Measurements from ENCODE around the gene SPEG.

SPEG gene

GRCh38 chr2:219484343-219485200, 49.9 kb downstream of the SPEG start:
- Histone ChIP-seq H3K36me3 (ENCODE audit: insufficient read depth, low read length) (no peaks in the 10 kb centered on the region), H3K4me3 (no peak overlapping the region), H3K9me3 (ENCODE audit: low read depth, low read length) (no peaks in the 10 kb centered on the region), H3K9ac (ENCODE audit: insufficient read length) (no peak overlapping the region), H3K27ac (no peak overlapping the region)
- TF ChIP-seq FOXP2 (optimal IDR thresholded peaks at IDR 0.05; ENCODE audit: control extremely low read depth, extremely low read length, insufficient read depth) (no peak), POLR2AphosphoS5 (IDR thresholded peaks at IDR 0.05; ENCODE audit: borderline replicate concordance, low read depth, low read length) (no peak), EZH2 (IDR thresholded peaks at IDR 0.05) (no peak)
- DNase-seq (ENCODE audit: low read depth, low spot score) = no peak

GRCh38 chr2:219485201-219485580, 50.5 kb downstream of the SPEG start:
- no peak overlapping the region for H3K9ac ChIP-seq (ENCODE audit: insufficient read length)
- DNase-seq (ENCODE audit: low read depth, low spot score) = no peak

GRCh38 chr2:219486380-219486959, 51.8 kb downstream of the SPEG start:
- TF ChIP-seq EZH2 (IDR thresholded peaks at IDR 0.05) (no peak), FOXP2 (optimal IDR thresholded peaks at IDR 0.05; ENCODE audit: control extremely low read depth, extremely low read length, insufficient read depth) (no peak), POLR2AphosphoS5 (IDR thresholded peaks at IDR 0.05; ENCODE audit: borderline replicate concordance, low read depth, low read length) (no peak)
- no peak overlapping the region for H3K4me3 ChIP-seq
- no peak for DNase-seq (ENCODE audit: low read depth, low spot score)
- H3K36me3 ChIP-seq (ENCODE audit: insufficient read depth, low read length) = no peaks in the 10 kb centered on the region
- no peak overlapping the region for H3K27ac ChIP-seq
- H3K9me3 ChIP-seq (ENCODE audit: low read depth, low read length) = no peaks in the 10 kb centered on the region
- H3K9ac ChIP-seq (ENCODE audit: insufficient read length) = no peak overlapping the region

More at GRCh38 chr2:219485201-219485580, 50.5 kb downstream of the SPEG start:
- no peak overlapping the region for H3K27ac ChIP-seq
- no peaks in the 10 kb centered on the region for H3K36me3 ChIP-seq (ENCODE audit: insufficient read depth, low read length)
- no peak overlapping the region for H3K4me3 ChIP-seq
- no peak for TF ChIP-seq EZH2 (IDR thresholded peaks at IDR 0.05)
- TF ChIP-seq FOXP2 (optimal IDR thresholded peaks at IDR 0.05; ENCODE audit: control extremely low read depth, extremely low read length, insufficient read depth) = no peak
- no peak for TF ChIP-seq POLR2AphosphoS5 (IDR thresholded peaks at IDR 0.05; ENCODE audit: borderline replicate concordance, low read depth, low read length)
- no peaks in the 10 kb centered on the region for H3K9me3 ChIP-seq (ENCODE audit: low read depth, low read length)

- Histone ChIP-seq H3K9me3 (ENCODE audit: low read depth, low read length) (no peaks in the 10 kb centered on the region), H3K9ac (ENCODE audit: insufficient read length) (no peak overlapping the region), H3K36me3 (ENCODE audit: insufficient read depth, low read length) (no peaks in the 10 kb centered on the region), H3K27ac (no peak overlapping the region), H3K4me3 (no peak overlapping the region)
- TF ChIP-seq POLR2AphosphoS5 (IDR thresholded peaks at IDR 0.05; ENCODE audit: borderline replicate concordance, low read depth, low read length) (no peak), EZH2 (IDR thresholded peaks at IDR 0.05) (no peak), FOXP2 (optimal IDR thresholded peaks at IDR 0.05; ENCODE audit: control extremely low read depth, extremely low read length, insufficient read depth) (no peak)
- DNase-seq (ENCODE audit: low read depth, low spot score) = no peak
These were observed 53.7 kb downstream of the SPEG start for GRCh38 chr2:219488149-219488843.

- Histone ChIP-seq H3K36me3 (ENCODE audit: insufficient read depth, low read length) (no peaks in the 10 kb centered on the region), H3K9me3 (ENCODE audit: low read depth, low read length) (no peaks in the 10 kb centered on the region), H3K27ac (no peak overlapping the region), H3K9ac (ENCODE audit: insufficient read length) (no peak overlapping the region), H3K4me3 (no peak overlapping the region)
- DNase-seq (ENCODE audit: low read depth, low spot score) = no peak
- TF ChIP-seq EZH2 (IDR thresholded peaks at IDR 0.05) = no peak
These were observed 54.2 kb downstream of the SPEG start for GRCh38 chr2:219488844-219489194.

GRCh38 chr2:219489315-219489714, 54.7 kb downstream of the SPEG start:
- no peak for DNase-seq (ENCODE audit: low read depth, low spot score)
- Histone ChIP-seq H3K9ac (ENCODE audit: insufficient read length) (no peak overlapping the region), H3K9me3 (ENCODE audit: low read depth, low read length) (no peaks in the 10 kb centered on the region), H3K27ac (no peak overlapping the region), H3K36me3 (ENCODE audit: insufficient read depth, low read length) (no peaks in the 10 kb centered on the region), H3K4me3 (no peak overlapping the region)
- TF ChIP-seq POLR2AphosphoS5 (IDR thresholded peaks at IDR 0.05; ENCODE audit: borderline replicate concordance, low read depth, low read length) (no peak), EZH2 (IDR thresholded peaks at IDR 0.05) (no peak), FOXP2 (optimal IDR thresholded peaks at IDR 0.05; ENCODE audit: control extremely low read depth, extremely low read length, insufficient read depth) (no peak)

- H3K9me3 ChIP-seq (ENCODE audit: low read depth, low read length) = no peaks in the 10 kb centered on the region
- DNase-seq (ENCODE audit: low read depth, low spot score) = no peak
- H3K9ac ChIP-seq (ENCODE audit: insufficient read length) = no peak overlapping the region
- TF ChIP-seq FOXP2 (optimal IDR thresholded peaks at IDR 0.05; ENCODE audit: control extremely low read depth, extremely low read length, insufficient read depth) (no peak), EZH2 (IDR thresholded peaks at IDR 0.05) (no peak), POLR2AphosphoS5 (IDR thresholded peaks at IDR 0.05; ENCODE audit: borderline replicate concordance, low read depth, low read length) (no peak)
- H3K4me3 ChIP-seq = no peak overlapping the region
- H3K27ac ChIP-seq = no peak overlapping the region
- no peaks in the 10 kb centered on the region for H3K36me3 ChIP-seq (ENCODE audit: insufficient read depth, low read length)
These were observed 55.5 kb downstream of the SPEG start for GRCh38 chr2:219490186-219490585.

- TF ChIP-seq EZH2 (IDR thresholded peaks at IDR 0.05) = no peak
- no peak for TF ChIP-seq POLR2AphosphoS5 (IDR thresholded peaks at IDR 0.05; ENCODE audit: borderline replicate concordance, low read depth, low read length)
- no peak for TF ChIP-seq FOXP2 (optimal IDR thresholded peaks at IDR 0.05; ENCODE audit: control extremely low read depth, extremely low read length, insufficient read depth)
- Histone ChIP-seq H3K4me3 (no peak overlapping the region), H3K36me3 (ENCODE audit: insufficient read depth, low read length) (no peaks in the 10 kb centered on the region), H3K9ac (ENCODE audit: insufficient read length) (no peak overlapping the region), H3K27ac (no peak overlapping the region), H3K9me3 (ENCODE audit: low read depth, low read length) (no peaks in the 10 kb centered on the region)
- no peak for DNase-seq (ENCODE audit: low read depth, low spot score)
These were observed 56.0 kb downstream of the SPEG start for GRCh38 chr2:219490600-219491130.

All from SK-N-MC (cell line).